Karpas-422 (cell line): ENCODE results near the gene CDA. TPM values are rescaled to one million over a fixed set of nuclear protein-coding genes. Genes with fewer than 3 reads are reported as not detected.

Experiments
- DNase-seq: peaks from one replicate; pipeline ENCODE4 v3.0.0-alpha.2; 2015
- H2AFZ ChIP-seq: fragments of 200-600 bp; sonication (generic); 2 replicates; pipeline ENCODE4 v1.6.1; 2014; ENCODE audit warnings: antibody characterized with exemption, low read length, mixed read lengths
- H3K27ac ChIP-seq: fragments of 200-600 bp; sonication (generic); 2 replicates; pipeline ENCODE4 v1.5.1; 2014; ENCODE audit warnings: mild to moderate bottlenecking, low read length, moderate library complexity
- H3K27me3 ChIP-seq: fragments of 200-600 bp; sonication (generic); 2 replicates; pipeline ENCODE4 v1.6.1; 2014; ENCODE audit warnings: low read length, mixed read lengths
- H3K36me3 ChIP-seq: fragments of 200-600 bp; sonication (generic); 2 replicates; pipeline ENCODE4 v1.6.1; 2014; ENCODE audit warnings: low read length, mixed read lengths; ENCODE audit not compliant: insufficient read depth
- H3K4me1 ChIP-seq: fragments of 200-600 bp; sonication (generic); 2 replicates; pipeline ENCODE4 v1.6.1; 2014; ENCODE audit warnings: mild to moderate bottlenecking, low read length, mixed read lengths
- H3K4me2 ChIP-seq: fragments of 200-600 bp; sonication (generic); 2 replicates; pipeline ENCODE4 v1.6.1; 2014; ENCODE audit warnings: low read length, low read depth, mild to moderate bottlenecking; ENCODE audit not compliant: poor library complexity, severe bottlenecking
- H3K4me3 ChIP-seq: fragments of 200-600 bp; sonication (generic); 2 replicates; pipeline ENCODE4 v1.5.1; 2014; ENCODE audit warnings: mild to moderate bottlenecking, antibody characterized with exemption, low read length, mixed read lengths
- H3K79me2 ChIP-seq: fragments of 200-600 bp; sonication (generic); 2 replicates; pipeline ENCODE4 v1.6.1; 2014; ENCODE audit warnings: mild to moderate bottlenecking, low read length, mixed read lengths
- H3K9ac ChIP-seq: fragments of 200-600 bp; sonication (generic); 2 replicates; pipeline ENCODE4 v1.6.0; 2014; ENCODE audit warnings: low read length
- H3K9me2 ChIP-seq: fragments of 200-600 bp; sonication (generic), shearing (Covaris generic); replicated peaks from 2 replicates; pipeline ENCODE4 v1.6.0; 2014; ENCODE audit warnings: mild to moderate bottlenecking, low read length, moderate library complexity; ENCODE audit not compliant: insufficient read depth
- H3K9me3 ChIP-seq: fragments of 300-700, 200-600 bp; sonication (generic); 2 replicates; pipeline ENCODE4 v1.6.1; 2014; ENCODE audit warnings: low read length, mixed read lengths
- H4K20me1 ChIP-seq: fragments of 200-600 bp; sonication (generic); 2 replicates; pipeline ENCODE4 v1.6.1; 2014; ENCODE audit warnings: mild to moderate bottlenecking, antibody characterized with exemption, low read length, low read depth; ENCODE audit not compliant: insufficient read depth
- total RNA-seq: library from RNA; depleted of rRNA; stranded (reverse); fragments of >200 nt; shearing (Covaris generic); gene quantifications from 2 replicates; pipeline ENCODE4 v1.2.3, GENCODE V29; 2014; ENCODE audit warnings: low replicate concordance

CDA gene
- total RNA-seq, 1 experiment from 2014 or later = not detected

DNA sequence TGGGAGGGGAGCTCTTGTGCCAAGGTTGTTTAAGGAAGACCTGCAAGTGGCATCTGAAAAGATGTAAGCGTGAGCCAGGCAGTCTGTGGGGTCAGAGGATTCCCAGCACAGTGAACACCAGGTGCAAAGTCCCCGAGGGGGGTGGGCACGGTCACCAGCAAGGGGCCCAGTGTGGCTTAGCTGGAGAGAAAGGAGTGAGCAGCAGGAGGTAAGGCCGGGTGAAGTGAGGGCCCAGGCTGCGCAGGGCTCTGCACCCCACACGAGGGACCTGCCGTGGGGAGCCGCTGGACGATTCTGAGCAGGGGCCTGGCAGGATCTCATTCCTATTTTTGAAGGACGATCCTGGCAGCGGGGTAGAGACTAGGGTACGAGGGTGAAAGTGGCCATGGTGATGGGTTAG lies 68.1 kb downstream of the CDA start:
- DNase-seq = peak; percentile 31
- H3K9ac ChIP-seq = no peak overlapping the region
- no peaks in the 10 kb centered on the region for H3K9me2 ChIP-seq
- no peaks in the 10 kb centered on the region for H3K9me3 ChIP-seq
- H4K20me1 ChIP-seq = peaks cover 24% of the 10 kb centered on the region
- H3K4me1 ChIP-seq = peaks cover 15% of the 10 kb centered on the region
- no peak overlapping the region for H3K27ac ChIP-seq
- H3K27me3 ChIP-seq = no peaks in the 10 kb centered on the region
- H3K4me3 ChIP-seq = no peak overlapping the region
- H3K36me3 ChIP-seq = peaks cover 31% of the 10 kb centered on the region
- H3K79me2 ChIP-seq = peaks cover 53% of the 10 kb centered on the region
- H3K4me2 ChIP-seq = no peak overlapping the region
- no peak overlapping the region for H2AFZ ChIP-seq

- Histone ChIP-seq H3K4me3 (no peak overlapping the region), H3K79me2 (peaks cover 57% of the 10 kb centered on the region), H3K27me3 (no peaks in the 10 kb centered on the region), H3K9me3 (no peaks in the 10 kb centered on the region), H3K9me2 (no peaks in the 10 kb centered on the region), H2AFZ (no peak overlapping the region), H3K4me1 (peaks cover 21% of the 10 kb centered on the region), H3K27ac (no peak overlapping the region), H3K9ac (no peak overlapping the region), H3K4me2 (no peak overlapping the region), H4K20me1 (peaks cover 24% of the 10 kb centered on the region), H3K36me3 (peaks cover 23% of the 10 kb centered on the region)
- DNase-seq = peak; percentile 29
These were observed 69.4 kb downstream of the CDA start for GRCh38 chr1:20658166-20658915.

GRCh38 chr1:20660363-20660762 lies 71.5 kb downstream of the CDA start:
- peak overlapping the region; percentile 92 for H3K4me3 ChIP-seq
- peak; percentile 50 for DNase-seq
- peak overlapping the region; percentile 93 for H3K4me2 ChIP-seq
- H3K36me3 ChIP-seq = peaks cover 20% of the 10 kb centered on the region; the same call in 1 of the 2 replicates
- no peaks in the 10 kb centered on the region for H3K27me3 ChIP-seq
- no peaks in the 10 kb centered on the region for H3K9me3 ChIP-seq
- H3K9ac ChIP-seq = peak overlapping the region; percentile 96
- H4K20me1 ChIP-seq = peaks cover 22% of the 10 kb centered on the region
- no peaks in the 10 kb centered on the region for H3K9me2 ChIP-seq
- peaks cover 21% of the 10 kb centered on the region for H3K4me1 ChIP-seq
- H3K79me2 ChIP-seq = peaks cover 57% of the 10 kb centered on the region
- peak overlapping the region; percentile 33; the same call in 1 of the 2 replicates for H3K27ac ChIP-seq
- no peak overlapping the region for H2AFZ ChIP-seq

DNA sequence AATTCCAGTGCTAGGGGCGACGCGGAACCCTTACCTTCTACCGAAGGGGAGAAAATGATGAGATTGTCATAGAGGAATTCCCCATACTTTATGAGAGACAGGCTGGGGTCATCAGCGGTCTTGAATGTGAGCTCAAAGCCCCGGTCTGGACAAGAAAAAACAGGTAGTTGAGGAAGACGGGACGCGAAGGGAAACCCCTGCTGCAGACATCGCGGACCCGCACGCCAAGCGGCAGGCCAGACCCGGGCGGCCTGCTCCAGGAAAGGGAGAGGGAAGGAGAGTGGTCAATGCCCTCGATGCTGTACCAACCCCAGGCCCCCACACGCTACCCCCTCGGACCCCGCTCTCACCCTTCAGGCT lies 71.9 kb downstream of the CDA start:
- Histone ChIP-seq H3K4me2 (peak overlapping the region; percentile 93), H3K79me2 (peaks cover 57% of the 10 kb centered on the region), H4K20me1 (peaks cover 17% of the 10 kb centered on the region), H3K36me3 (peaks cover 17% of the 10 kb centered on the region; the same call in 1 of the 2 replicates), H3K9me3 (no peaks in the 10 kb centered on the region), H3K4me1 (peaks cover 21% of the 10 kb centered on the region), H3K9ac (peak overlapping the region; percentile 96), H3K9me2 (no peaks in the 10 kb centered on the region), H3K4me3 (peak overlapping the region; percentile 92), H2AFZ (peak overlapping the region; percentile 67; the same call in 1 of the 2 replicates), H3K27ac (peak overlapping the region; percentile 33; the same call in 1 of the 2 replicates), H3K27me3 (no peaks in the 10 kb centered on the region)
- DNase-seq = peak; percentile 56

- no peaks in the 10 kb centered on the region for H3K9me2 ChIP-seq
- no peaks in the 10 kb centered on the region for H3K9me3 ChIP-seq
- H3K79me2 ChIP-seq = peaks cover 54% of the 10 kb centered on the region
- no peaks in the 10 kb centered on the region for H3K27me3 ChIP-seq
- DNase-seq = peak; percentile 99
- H3K36me3 ChIP-seq = peaks cover 12% of the 10 kb centered on the region; the same call in 1 of the 2 replicates
- H3K4me3 ChIP-seq = peak within 1 kb of the TSS; percentile 92
- peak within 1 kb of the TSS; percentile 67; the same call in 1 of the 2 replicates for H2AFZ ChIP-seq
- H4K20me1 ChIP-seq = peaks cover 16% of the 10 kb centered on the region
- H3K27ac ChIP-seq = peak within 1 kb of the TSS; percentile 33; the same call in 1 of the 2 replicates
- H3K9ac ChIP-seq = peak within 1 kb of the TSS; percentile 96
- H3K4me2 ChIP-seq = peak within 1 kb of the TSS; percentile 93
- peaks cover 21% of the 10 kb centered on the region for H3K4me1 ChIP-seq
These were observed 72.6 kb downstream of the CDA start, which contains the start of gene DDOST for GRCh38 chr1:20661207-20662109. Gene DDOST (minus strand): TSS chr1:20661369. CDS start chr1:20661350, 19 bp downstream.

DNA sequence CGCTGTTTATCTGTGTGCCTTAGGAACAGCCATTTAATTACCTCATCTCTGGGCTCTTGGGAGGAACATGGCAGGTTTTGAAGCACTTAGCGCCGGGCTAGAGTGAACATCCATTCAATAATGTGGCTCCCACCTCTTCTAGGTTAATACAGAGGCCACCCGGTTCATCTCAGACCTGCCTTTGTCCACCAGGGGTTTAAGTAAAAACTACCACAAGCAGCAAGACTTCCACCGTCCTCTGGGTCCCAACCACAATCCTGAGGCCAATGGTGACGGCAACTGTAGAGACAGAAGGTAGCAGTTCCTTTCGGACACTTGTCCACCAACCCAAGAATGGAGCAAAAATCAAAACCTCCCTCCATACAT lies 73.2 kb downstream of the CDA start:
- Histone ChIP-seq H3K9ac (peak overlapping the region; percentile 85), H3K4me3 (peak overlapping the region; percentile 92), H3K27ac (no peak overlapping the region; the same call in 1 of the 2 replicates), H3K9me3 (no peaks in the 10 kb centered on the region), H3K27me3 (no peaks in the 10 kb centered on the region), H3K9me2 (no peaks in the 10 kb centered on the region), H3K36me3 (peaks cover 10% of the 10 kb centered on the region; the same call in 1 of the 2 replicates), H3K79me2 (peaks cover 48% of the 10 kb centered on the region), H4K20me1 (peaks cover 12% of the 10 kb centered on the region), H2AFZ (no peak overlapping the region), H3K4me1 (peaks cover 24% of the 10 kb centered on the region), H3K4me2 (peak overlapping the region; percentile 84)
- no peak for DNase-seq

GRCh38 chr1:20663365-20663764 lies 74.5 kb downstream of the CDA start:
- H3K27ac ChIP-seq = no peak overlapping the region
- no peaks in the 10 kb centered on the region for H3K9me3 ChIP-seq

More at GRCh38 chr1:20663365-20663764, 74.5 kb downstream of the CDA start:
- Histone ChIP-seq H3K9me2 (no peaks in the 10 kb centered on the region), H3K4me1 (peaks cover 28% of the 10 kb centered on the region), H3K4me3 (no peak overlapping the region), H2AFZ (no peak overlapping the region), H3K9ac (no peak overlapping the region), H4K20me1 (peaks cover 12% of the 10 kb centered on the region), H3K36me3 (peaks cover 5% of the 10 kb centered on the region; the same call in 1 of the 2 replicates), H3K27me3 (no peaks in the 10 kb centered on the region), H3K4me2 (no peak overlapping the region), H3K79me2 (peaks cover 35% of the 10 kb centered on the region)
- peak; percentile 40 for DNase-seq
